Ishikawa (cell line): ENCODE measurements around the gene DDIAS.

ENCODE experiments used
- CEBPB ChIP-seq: IDR thresholded peaks from 2 replicates; pipeline ENCODE4 v1.6.1; 2012
- CREB1 ChIP-seq: IDR thresholded peaks from 2 replicates; pipeline ENCODE4 v1.6.1; 2012; ENCODE audit warnings: low read depth
- EP300 ChIP-seq: IDR thresholded peaks from 2 replicates; pipeline ENCODE4 v1.6.1; 2012; ENCODE audit warnings: borderline replicate concordance
- MAX ChIP-seq: IDR thresholded peaks from 2 replicates; pipeline ENCODE4 v1.6.1; 2012
- NFIC ChIP-seq: IDR thresholded peaks from 2 replicates; pipeline ENCODE4 v1.6.1; 2012
- REST ChIP-seq: IDR thresholded peaks from 2 replicates; pipeline ENCODE4 v1.6.1; 2012; ENCODE audit warnings: low read depth, mild to moderate bottlenecking
- USF1 ChIP-seq: IDR thresholded peaks from 2 replicates; pipeline ENCODE4 v1.6.1; 2012
- YY1 ChIP-seq: IDR thresholded peaks from 2 replicates; pipeline ENCODE4 v1.6.1; 2012; ENCODE audit warnings: low read depth

- TF ChIP-seq USF1, result no peak
- no peak for TF ChIP-seq REST
- TF ChIP-seq CREB1, result no peak
- TF ChIP-seq MAX, result no peak
- TF ChIP-seq CEBPB, result no peak
- TF ChIP-seq YY1, result no peak
- TF ChIP-seq EP300, result no peak
- TF ChIP-seq NFIC, result no peak
Measured at GRCh38 chr11:82967381-82967780, 65.8 kb downstream of the DDIAS start.
